ENCODE results near the gene CAMKK1. TPM values are rescaled to one million over a fixed set of nuclear protein-coding genes. Genes with fewer than 3 reads are reported as not detected.

Gene CAMKK1
- total and polyA plus RNA-seq, 9 of the 15 experiments (the other 6 are each of a cell fraction or from before 2014, with no cell fraction given) = 0.34 to 7.5 (median 4.9) TPM

DNA sequence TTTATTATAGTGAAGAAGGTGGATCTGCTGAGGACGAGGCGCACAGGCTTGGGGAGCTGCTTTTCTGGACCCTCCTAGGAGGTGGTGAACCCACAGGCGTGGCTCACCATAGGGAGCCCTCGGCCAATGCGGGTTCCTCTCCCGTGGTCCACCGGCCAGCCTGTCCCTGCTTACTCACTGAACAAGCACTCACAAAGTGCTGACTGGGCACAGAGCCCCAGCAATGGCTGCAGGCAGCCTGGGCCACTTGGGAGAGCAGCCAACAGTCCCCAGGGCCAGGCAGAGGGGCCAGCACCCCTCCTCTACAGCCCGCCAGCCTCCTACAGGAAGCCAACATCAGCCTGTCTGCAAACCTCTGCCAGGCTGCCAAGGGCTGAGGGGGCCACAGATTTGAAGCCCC, 27.7 kb downstream of the CAMKK1 start:
- Histone ChIP-seq H3K4me1 (replicated peaks in 1 of 2; ENCODE audit: control insufficient read depth in 2 of 2, insufficient read depth in 2 of 2, low read length in 2 of 2) (peaks cover 0 to 13% of the 10 kb centered on the region in 2 experiments; a peak in 2 of 5 replicates), H3K4me2 (ENCODE audit: insufficient read depth, low read length) (no peak overlapping the region), H3K27ac (ENCODE audit: extremely low read depth, low read depth, low read length) (no peak overlapping the region), H3K4me3 (no peak overlapping the region), H3K9ac (ENCODE audit: insufficient read depth in 1 of 2, low read depth in 2 of 2, low read length in 2 of 2) (no peak overlapping the region), H3K9me1 (ENCODE audit: control insufficient read depth, insufficient read depth, low read length) (no peaks in the 10 kb centered on the region), H3K27me3 (ENCODE audit: control insufficient read depth in 2 of 2, insufficient read depth in 2 of 2, low read length in 2 of 2) (no peaks in the 10 kb centered on the region), H3K36me3 (ENCODE audit: control insufficient read depth, insufficient read depth, low read length) (peaks cover 14% of the 10 kb centered on the region; the same call in 2 of the 3 replicates), H3K79me2 (ENCODE audit: control insufficient read depth, insufficient read depth, low read length) (no peaks in the 10 kb centered on the region), H4K20me1 (replicated peaks; ENCODE audit: control insufficient read depth, insufficient read depth, low read length) (no peaks in the 10 kb centered on the region), H2AFZ (ENCODE audit: low read depth, low read length) (no peak overlapping the region), H3K9me3 (replicated peaks; ENCODE audit: control insufficient read depth, insufficient read depth, low read depth, low read length) (no peaks in the 10 kb centered on the region)
- no peak for ATAC-seq
- TF ChIP-seq PTRF (tag; IDR thresholded peaks at IDR 0.05) = no peak
- no peak for TF ChIP-seq SAFB (IDR thresholded peaks at IDR 0.05; ENCODE audit: borderline replicate concordance, low read depth, low read length)
- TF ChIP-seq C11orf30 (IDR thresholded peaks at IDR 0.05; ENCODE audit: low read depth) = peak; percentile 55; the same call in 1 of the 2 replicates
- TF ChIP-seq, protein P1, sequence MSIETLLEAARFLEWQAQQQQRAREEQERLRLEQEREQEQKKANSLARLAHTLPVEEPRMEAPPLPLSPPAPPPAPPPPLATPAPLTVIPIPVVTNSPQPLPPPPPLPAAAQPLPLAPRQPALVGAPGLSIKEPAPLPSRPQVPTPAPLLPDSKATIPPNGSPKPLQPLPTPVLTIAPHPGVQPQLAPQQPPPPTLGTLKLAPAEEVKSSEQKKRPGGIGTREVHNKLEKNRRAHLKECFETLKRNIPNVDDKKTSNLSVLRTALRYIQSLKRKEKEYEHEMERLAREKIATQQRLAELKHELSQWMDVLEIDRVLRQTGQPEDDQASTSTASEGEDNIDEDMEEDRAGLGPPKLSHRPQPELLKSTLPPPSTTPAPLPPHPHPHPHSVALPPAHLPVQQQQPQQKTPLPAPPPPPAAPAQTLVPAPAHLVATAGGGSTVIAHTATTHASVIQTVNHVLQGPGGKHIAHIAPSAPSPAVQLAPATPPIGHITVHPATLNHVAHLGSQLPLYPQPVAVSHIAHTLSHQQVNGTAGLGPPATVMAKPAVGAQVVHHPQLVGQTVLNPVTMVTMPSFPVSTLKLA (conservative IDR thresholded peaks at IDR 0.05) = no peak
- TF ChIP-seq MAFK (IDR thresholded peaks at IDR 0.05; ENCODE audit: low read length) = peak; percentile 37
- TF ChIP-seq ZNF316 (IDR thresholded peaks at IDR 0.05) = peak; percentile 54; the same call in 1 of the 2 replicates
- no peak for TF ChIP-seq CHCHD3 (CRISPR knock-in tag; IDR thresholded peaks at IDR 0.05)
- TF ChIP-seq ZNF830 (CRISPR knock-in tag; IDR thresholded peaks at IDR 0.05) = no peak
- TF ChIP-seq, protein P2, sequence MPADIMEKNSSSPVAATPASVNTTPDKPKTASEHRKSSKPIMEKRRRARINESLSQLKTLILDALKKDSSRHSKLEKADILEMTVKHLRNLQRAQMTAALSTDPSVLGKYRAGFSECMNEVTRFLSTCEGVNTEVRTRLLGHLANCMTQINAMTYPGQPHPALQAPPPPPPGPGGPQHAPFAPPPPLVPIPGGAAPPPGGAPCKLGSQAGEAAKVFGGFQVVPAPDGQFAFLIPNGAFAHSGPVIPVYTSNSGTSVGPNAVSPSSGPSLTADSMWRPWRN (IDR thresholded peaks at IDR 0.05; ENCODE audit: low read depth) = no peak
- no peak for TF ChIP-seq E2F3 (CRISPR knock-in tag; IDR thresholded peaks at IDR 0.05)
- TF ChIP-seq GABPB2 (CRISPR knock-in tag; conservative IDR thresholded peaks at IDR 0.05) = no peak
- TF ChIP-seq ZNF785 (CRISPR knock-in tag; IDR thresholded peaks at IDR 0.05) = no peak
- 83% methylated on average over 8 of the region's 8 CpGs for WGBS (ENCODE audit: insufficient coverage, low coverage, missing lambda C conversion rate)
- CTCF ChIA-PET (ENCODE audit: low intra/inter-chr PET ratio) = interaction anchor here (1.7 kb wide), 1 partner anchor 48 kb away, joined by 3 read pairs; no protein-coding TSS in a partner anchor
- no peak for FAIRE-seq
- POLR2A ChIA-PET = no interaction called here
- DNase-seq (ENCODE audit: extremely low read depth in 1 of 4, low spot score in 3 of 4) = no peak
- intact Hi-C loops (cut with micrococcal nuclease) = no loop called here
- in situ Hi-C loops (cut with MboI) = no loop called here
- BruUV-seq (replicated peaks) = no TSS peak
